SU-DHL-6 (cell line): ENCODE measurements around the gene ADAM12.

Experiments used
- CTCF ChIP-seq: fragments of 200-600 bp; sonication (generic); IDR thresholded peaks from one replicate; pipeline ENCODE4 v1.5.1; 2017; ENCODE audit warnings: antibody characterized with exemption, mild to moderate bottlenecking, low read length, moderate library complexity; ENCODE audit not compliant: insufficient read depth, poor library complexity, severe bottlenecking
- EZH2phosphoT487 ChIP-seq: fragments of 200-600 bp; sonication (generic), shearing (Covaris generic); conservative IDR thresholded peaks from 2 replicates; pipeline ENCODE4 v1.6.1; 2018; ENCODE audit warnings: mild to moderate bottlenecking, antibody characterized with exemption, low read length, moderate library complexity, mixed read lengths

GRCh38 chr10:126334272-126334671 lies 54.0 kb downstream of the ADAM12 start:
- TF ChIP-seq CTCF: no peak
- TF ChIP-seq EZH2phosphoT487: no peak
